Stimulated activated CD4-positive, alpha-beta T cell treated with anti-CD3 and anti-CD28 coated beads, Interleukin-15, amount 100 ng/mL, for 24 hours (primary cell): ENCODE measurements around the gene NDNF.

Experiments used
- DNase-seq: peaks from one replicate; pipeline ENCODE4 v3.0.0-alpha.2; 2020

NDNF gene

GRCh38 chr4:121014544-121014943, 57.8 kb downstream of the NDNF start:
- DNase-seq = no peak

GRCh38 chr4:121011780-121012340, 60.5 kb downstream of the NDNF start:
- no peak for DNase-seq

- no peak for DNase-seq
These were observed 61.2 kb downstream of the NDNF start for GRCh38 chr4:121011138-121011537.

GRCh38 chr4:121009578-121010478, 62.5 kb downstream of the NDNF start:
- DNase-seq = no peak

DNA sequence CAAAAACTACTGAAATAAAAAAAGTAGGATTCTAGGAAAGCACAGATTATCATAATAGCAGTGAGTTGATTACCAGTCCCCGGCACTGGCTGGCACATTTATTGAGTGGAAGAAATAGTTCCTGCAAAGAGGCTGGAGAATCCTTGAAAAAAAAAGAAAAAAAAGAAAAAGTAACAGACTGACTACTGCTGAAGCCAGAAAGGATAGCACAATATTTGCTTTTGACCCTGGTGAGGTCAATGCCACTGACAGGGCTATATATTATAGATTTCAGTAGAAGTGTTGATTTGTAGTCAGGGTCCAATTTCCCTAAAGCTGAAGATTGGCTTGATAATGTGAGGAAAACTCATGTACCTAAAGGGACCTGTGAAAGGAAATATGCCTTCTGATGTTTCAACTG, 64.7 kb downstream of the NDNF start:
- no peak for DNase-seq

DNA sequence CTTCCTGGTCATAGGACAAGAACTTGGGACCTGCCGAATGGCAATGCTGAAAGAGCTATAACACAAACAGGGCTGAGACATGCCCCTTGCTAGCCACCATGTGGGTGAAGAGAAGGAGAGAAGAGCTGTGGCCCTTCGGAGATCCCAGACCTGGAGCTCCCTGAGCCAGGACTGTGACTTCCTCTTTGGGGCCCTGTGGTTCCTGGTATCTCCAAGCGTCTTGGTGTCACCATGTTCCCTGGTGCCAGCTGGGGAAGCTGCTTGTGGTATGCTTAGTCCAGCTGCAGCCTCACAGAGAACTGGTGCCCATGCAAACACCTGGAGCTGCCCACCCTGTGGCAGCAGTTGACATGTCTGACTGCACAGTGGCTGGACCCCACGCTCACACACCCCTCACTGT, 68.5 kb downstream of the NDNF start:
- no peak for DNase-seq

GRCh38 chr4:120995266-120996010, 76.9 kb downstream of the NDNF start:
- no peak for DNase-seq

DNA sequence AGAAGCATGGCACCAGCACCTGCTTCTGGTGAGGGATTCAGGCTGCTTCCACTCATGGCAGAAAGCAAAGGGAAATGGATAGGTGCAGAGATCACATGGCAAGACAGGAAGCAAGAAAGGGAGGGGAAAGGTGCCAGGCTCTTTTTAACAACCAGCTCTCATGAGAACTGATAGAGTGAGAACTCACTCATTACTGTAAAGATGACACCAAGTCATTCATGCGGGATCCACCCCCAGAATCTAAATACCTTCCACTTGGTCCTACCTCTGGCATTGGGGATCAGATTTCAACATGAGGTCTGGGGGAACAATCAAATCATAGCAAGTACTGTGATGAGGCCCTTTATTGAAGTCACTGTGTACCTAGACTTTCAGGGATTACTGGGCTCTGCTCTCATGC, 77.8 kb downstream of the NDNF start:
- no peak for DNase-seq

DNA sequence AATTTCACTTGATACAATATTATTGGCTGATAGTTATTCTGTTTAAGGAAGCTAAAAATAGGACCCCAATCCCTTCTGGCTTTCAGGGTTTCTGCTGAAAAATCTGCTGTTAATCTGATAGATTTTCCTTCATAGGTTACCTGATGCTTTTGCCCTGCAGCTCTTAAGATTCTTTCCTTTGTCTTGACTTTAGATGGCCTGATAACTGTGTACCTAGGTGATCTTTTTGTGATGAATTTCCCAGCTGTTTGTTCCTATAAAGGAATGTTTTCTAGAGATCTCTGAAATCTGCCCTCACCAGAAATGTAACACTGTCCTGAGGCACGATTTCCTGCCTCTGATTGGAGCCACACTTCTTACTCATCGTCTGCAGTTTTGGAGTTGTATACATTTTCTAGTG, 80.5 kb downstream of the NDNF start:
- no peak for DNase-seq

GRCh38 chr4:120990246-120990645, 82.1 kb downstream of the NDNF start:
- DNase-seq = no peak
